ENCODE data around the gene AGL.
"Not testable (repeated sequence)": the region's sequence is repeated elsewhere in the genome, so short reads cannot be mapped to it uniquely, and the experiment has no call there.

The AGL gene

DNA sequence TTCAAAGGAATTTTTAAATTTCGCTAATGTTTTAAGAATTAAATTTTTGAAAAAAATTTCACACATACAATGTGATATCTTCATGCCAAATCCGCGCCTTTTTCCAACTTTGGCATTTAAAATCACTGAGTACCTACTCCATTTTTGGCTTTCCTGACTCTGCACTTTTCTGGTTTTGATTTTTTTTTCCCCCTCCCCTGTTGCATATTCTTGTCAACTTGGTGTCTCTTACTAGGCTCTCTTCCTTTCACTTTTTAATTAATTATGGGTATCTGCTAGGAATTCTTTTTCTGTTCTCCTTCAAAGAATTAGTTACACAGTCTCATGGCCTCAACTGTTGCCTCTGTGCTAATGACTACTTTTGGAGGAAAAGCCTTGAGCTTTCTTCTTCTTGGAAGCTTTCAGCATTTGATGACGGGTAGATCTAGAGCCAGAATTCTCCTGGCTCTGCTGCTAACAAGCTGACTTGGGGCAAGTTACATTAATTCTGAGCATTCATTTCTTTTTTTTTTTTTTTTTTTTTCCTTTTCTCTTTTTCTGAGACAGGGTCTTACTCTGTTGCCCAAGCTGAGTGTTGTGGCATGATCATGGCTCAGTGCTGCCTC is 1.8 kb downstream of the AGL start:
- no peaks in the 10 kb centered on the region for H3K79me2 ChIP-seq (ENCODE audit: low read length)
- no peak overlapping the region for H3K27ac ChIP-seq (ENCODE audit: low read length)
- TF ChIP-seq EZH2phosphoT487 (IDR thresholded peaks at IDR 0.05; ENCODE audit: low read depth): no peak
- TF ChIP-seq, protein P1, sequence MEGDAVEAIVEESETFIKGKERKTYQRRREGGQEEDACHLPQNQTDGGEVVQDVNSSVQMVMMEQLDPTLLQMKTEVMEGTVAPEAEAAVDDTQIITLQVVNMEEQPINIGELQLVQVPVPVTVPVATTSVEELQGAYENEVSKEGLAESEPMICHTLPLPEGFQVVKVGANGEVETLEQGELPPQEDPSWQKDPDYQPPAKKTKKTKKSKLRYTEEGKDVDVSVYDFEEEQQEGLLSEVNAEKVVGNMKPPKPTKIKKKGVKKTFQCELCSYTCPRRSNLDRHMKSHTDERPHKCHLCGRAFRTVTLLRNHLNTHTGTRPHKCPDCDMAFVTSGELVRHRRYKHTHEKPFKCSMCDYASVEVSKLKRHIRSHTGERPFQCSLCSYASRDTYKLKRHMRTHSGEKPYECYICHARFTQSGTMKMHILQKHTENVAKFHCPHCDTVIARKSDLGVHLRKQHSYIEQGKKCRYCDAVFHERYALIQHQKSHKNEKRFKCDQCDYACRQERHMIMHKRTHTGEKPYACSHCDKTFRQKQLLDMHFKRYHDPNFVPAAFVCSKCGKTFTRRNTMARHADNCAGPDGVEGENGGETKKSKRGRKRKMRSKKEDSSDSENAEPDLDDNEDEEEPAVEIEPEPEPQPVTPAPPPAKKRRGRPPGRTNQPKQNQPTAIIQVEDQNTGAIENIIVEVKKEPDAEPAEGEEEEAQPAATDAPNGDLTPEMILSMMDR (IDR thresholded peaks at IDR 0.05; ENCODE audit: low read depth, low read length): no peak
- no peak overlapping the region for H3K4me2 ChIP-seq (ENCODE audit: low read length)
- no peak overlapping the region for H3K4me3 ChIP-seq (ENCODE audit: low read length)
- no peaks in the 10 kb centered on the region for H3K9me3 ChIP-seq (ENCODE audit: insufficient read depth, low read length)
- H3K9ac ChIP-seq (ENCODE audit: low read length): no peak overlapping the region
- H3K4me1 ChIP-seq (ENCODE audit: low read length): peaks cover 12% of the 10 kb centered on the region
- H4K20me1 ChIP-seq (ENCODE audit: insufficient read depth, low read length): no peaks in the 10 kb centered on the region
- H3K27me3 ChIP-seq (ENCODE audit: low read depth, low read length): no peaks in the 10 kb centered on the region
- no peak overlapping the region for H2AFZ ChIP-seq (ENCODE audit: low read depth, low read length)
- no peaks in the 10 kb centered on the region for H3K36me3 ChIP-seq (replicated peaks; ENCODE audit: low read depth, low read length)

DNA sequence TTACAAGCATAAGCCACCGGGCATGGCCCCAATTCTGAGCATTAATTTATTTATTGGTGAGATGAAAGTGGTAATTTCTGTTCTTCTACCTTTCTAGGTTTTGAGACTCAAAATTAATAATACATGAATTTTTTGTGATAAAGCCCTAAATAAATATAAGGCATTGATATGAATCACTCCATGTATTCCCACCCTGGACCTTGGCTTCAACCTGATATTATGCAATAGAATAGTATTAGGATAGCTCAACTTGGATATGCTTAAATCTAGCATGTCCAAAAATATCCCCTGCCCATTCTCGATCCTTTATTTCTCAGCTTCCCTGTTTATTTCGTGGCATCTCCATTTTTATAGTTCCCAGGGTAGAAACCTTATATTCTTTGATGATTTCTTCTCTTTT is 2.5 kb downstream of the AGL start:
- Histone ChIP-seq H3K79me2 (ENCODE audit: low read length) (no peaks in the 10 kb centered on the region), H3K36me3 (replicated peaks; ENCODE audit: low read depth, low read length) (no peaks in the 10 kb centered on the region), H3K4me3 (ENCODE audit: low read length) (no peak overlapping the region), H3K27ac (ENCODE audit: low read length) (no peak overlapping the region), H3K27me3 (ENCODE audit: low read depth, low read length) (no peaks in the 10 kb centered on the region), H2AFZ (ENCODE audit: low read depth, low read length) (no peak overlapping the region), H3K4me2 (ENCODE audit: low read length) (no peak overlapping the region), H3K9ac (ENCODE audit: low read length) (no peak overlapping the region), H4K20me1 (ENCODE audit: insufficient read depth, low read length) (no peaks in the 10 kb centered on the region), H3K4me1 (ENCODE audit: low read length) (peaks cover 12% of the 10 kb centered on the region), H3K9me3 (ENCODE audit: insufficient read depth, low read length) (no peaks in the 10 kb centered on the region)
- TF ChIP-seq, protein P1 (IDR thresholded peaks at IDR 0.05; ENCODE audit: low read depth, low read length): no peak
- TF ChIP-seq EZH2phosphoT487 (IDR thresholded peaks at IDR 0.05; ENCODE audit: low read depth): no peak

DNA sequence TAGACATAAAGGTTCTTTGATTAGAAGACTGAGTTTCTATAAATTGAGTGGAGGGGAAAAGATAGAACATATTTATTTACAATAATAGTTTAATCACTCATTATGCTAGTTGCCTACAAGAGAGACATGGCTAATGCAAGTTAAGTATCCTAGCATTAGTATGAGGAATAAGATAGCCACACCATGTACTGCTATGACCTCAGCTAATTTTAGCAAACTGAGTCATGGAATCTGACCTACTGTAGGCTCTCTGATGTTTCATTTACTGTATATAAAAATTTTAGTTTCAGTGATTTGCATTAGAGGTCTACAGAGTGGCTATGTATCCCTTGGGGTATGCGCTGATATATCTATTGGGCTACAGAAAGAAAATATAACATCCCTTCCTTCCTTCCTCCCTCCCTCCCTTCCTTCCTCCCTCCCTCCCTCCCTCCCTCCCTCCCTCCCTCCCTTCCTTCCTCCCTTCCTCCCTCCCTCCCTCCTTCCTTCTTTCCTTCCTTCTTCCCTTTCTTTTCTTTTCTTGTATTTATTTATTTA is 5.8 kb downstream of the AGL start:
- Histone ChIP-seq H3K4me3 (ENCODE audit: low read length) (no peak overlapping the region), H3K79me2 (ENCODE audit: low read length) (no peaks in the 10 kb centered on the region), H3K9me3 (ENCODE audit: insufficient read depth, low read length) (no peaks in the 10 kb centered on the region), H2AFZ (ENCODE audit: low read depth, low read length) (no peak overlapping the region), H3K9ac (ENCODE audit: low read length) (no peak overlapping the region), H3K27me3 (ENCODE audit: low read depth, low read length) (no peaks in the 10 kb centered on the region), H3K27ac (ENCODE audit: low read length) (no peak overlapping the region), H3K4me2 (ENCODE audit: low read length) (no peak overlapping the region), H3K4me1 (ENCODE audit: low read length) (peaks cover 3% of the 10 kb centered on the region; the same call in 1 of the 2 replicates), H3K36me3 (replicated peaks; ENCODE audit: low read depth, low read length) (no peaks in the 10 kb centered on the region), H4K20me1 (ENCODE audit: insufficient read depth, low read length) (no peaks in the 10 kb centered on the region)
- TF ChIP-seq, protein P1 (IDR thresholded peaks at IDR 0.05; ENCODE audit: low read depth, low read length): no peak
- TF ChIP-seq EZH2phosphoT487 (IDR thresholded peaks at IDR 0.05; ENCODE audit: low read depth): no peak

DNA sequence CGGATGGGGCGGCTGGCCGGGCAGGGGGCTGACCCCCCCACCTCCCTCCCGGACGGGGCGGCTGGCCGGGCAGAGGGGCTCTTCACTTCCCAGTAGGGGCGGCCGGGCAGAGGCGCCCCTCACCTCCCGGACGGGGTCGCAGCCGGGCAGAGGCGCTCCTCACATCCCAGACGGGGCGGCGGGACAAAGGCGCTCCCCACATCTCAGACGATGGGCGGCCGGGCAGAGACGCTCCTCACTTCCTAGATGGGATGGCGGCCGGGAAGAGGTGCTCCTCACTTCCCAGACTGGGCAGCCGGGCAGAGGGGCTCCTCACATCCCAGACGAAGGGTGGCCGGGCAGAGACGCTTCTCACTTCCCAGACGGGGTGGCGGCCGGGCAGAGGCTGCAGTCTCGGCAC is 6.9 kb downstream of the AGL start:
- not testable (repeated sequence) for H3K9me3 ChIP-seq (ENCODE audit: insufficient read depth, low read length); H3K9ac ChIP-seq (ENCODE audit: low read length); H3K79me2 ChIP-seq (ENCODE audit: low read length); H3K4me2 ChIP-seq (ENCODE audit: low read length); H3K4me1 ChIP-seq (ENCODE audit: low read length); H3K27ac ChIP-seq (ENCODE audit: low read length); H4K20me1 ChIP-seq (ENCODE audit: insufficient read depth, low read length); H2AFZ ChIP-seq (ENCODE audit: low read depth, low read length); H3K27me3 ChIP-seq (ENCODE audit: low read depth, low read length); H3K36me3 ChIP-seq (replicated peaks; ENCODE audit: low read depth, low read length); H3K4me3 ChIP-seq (ENCODE audit: low read length)

All from OCI-LY3 (cell line).